Nephron progenitor cell (in vitro differentiated cells): ENCODE measurements around the gene COL25A1.
A peak's percentile ranks its signal among the peaks of the same experiment; 100 is the strongest.

ENCODE experiments used
- DNase-seq: peaks from one replicate; pipeline ENCODE4 v3.0.0; 2021
- H3K27ac Mint-ChIP-seq: 2 replicates; pipeline ENCODE4 v1.8.0; 2021; ENCODE audit warnings: mild to moderate bottlenecking, moderate library complexity, mixed read lengths
- H3K27me3 Mint-ChIP-seq: 2 replicates; pipeline ENCODE4 v1.8.0; 2021; ENCODE audit warnings: mild to moderate bottlenecking, low read depth, mixed read lengths; ENCODE audit not compliant: poor library complexity
- H3K36me3 Mint-ChIP-seq: 2 replicates; pipeline ENCODE4 v1.8.0; 2021; ENCODE audit warnings: low read depth, mixed read lengths
- H3K4me1 Mint-ChIP-seq: 2 replicates; pipeline ENCODE4 v1.8.0; 2021; ENCODE audit warnings: mixed read lengths
- H3K4me3 Mint-ChIP-seq: 2 replicates; pipeline ENCODE4 v1.8.0; 2021; ENCODE audit warnings: mild to moderate bottlenecking, moderate library complexity, mixed read lengths
- H3K9me3 Mint-ChIP-seq: 2 replicates; pipeline ENCODE4 v1.8.0; 2021; ENCODE audit warnings: mild to moderate bottlenecking, moderate library complexity, mixed read lengths
- TF ChIP-seq, protein P1 (sequence below): fragments of 200-600 bp; sonication (generic); IDR thresholded peaks from 2 replicates; pipeline ENCODE4 v1.5.0; 2021; ENCODE audit warnings: antibody characterized with exemption

The COL25A1 gene

DNA sequence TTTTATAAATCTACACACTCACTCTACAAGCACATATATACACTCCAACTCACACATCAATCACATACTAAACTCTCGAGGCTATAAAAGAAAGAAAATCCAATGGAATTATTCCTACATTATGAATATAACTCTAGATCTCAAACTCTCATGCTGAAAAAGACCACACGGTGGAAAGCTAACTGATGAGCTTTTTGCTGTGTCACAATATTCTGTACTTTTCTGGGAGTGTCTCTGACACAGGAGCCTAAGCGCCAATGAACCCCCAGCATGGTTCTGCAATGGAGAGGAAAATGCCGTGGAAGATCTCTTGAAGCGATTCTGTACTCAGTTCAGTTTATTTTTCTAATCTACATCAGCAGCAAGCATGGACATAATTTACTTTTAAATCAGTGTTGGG, 415.4 kb downstream of the COL25A1 start:
- H3K4me3 Mint-ChIP-seq, result no peak overlapping the region
- TF ChIP-seq, protein P1, sequence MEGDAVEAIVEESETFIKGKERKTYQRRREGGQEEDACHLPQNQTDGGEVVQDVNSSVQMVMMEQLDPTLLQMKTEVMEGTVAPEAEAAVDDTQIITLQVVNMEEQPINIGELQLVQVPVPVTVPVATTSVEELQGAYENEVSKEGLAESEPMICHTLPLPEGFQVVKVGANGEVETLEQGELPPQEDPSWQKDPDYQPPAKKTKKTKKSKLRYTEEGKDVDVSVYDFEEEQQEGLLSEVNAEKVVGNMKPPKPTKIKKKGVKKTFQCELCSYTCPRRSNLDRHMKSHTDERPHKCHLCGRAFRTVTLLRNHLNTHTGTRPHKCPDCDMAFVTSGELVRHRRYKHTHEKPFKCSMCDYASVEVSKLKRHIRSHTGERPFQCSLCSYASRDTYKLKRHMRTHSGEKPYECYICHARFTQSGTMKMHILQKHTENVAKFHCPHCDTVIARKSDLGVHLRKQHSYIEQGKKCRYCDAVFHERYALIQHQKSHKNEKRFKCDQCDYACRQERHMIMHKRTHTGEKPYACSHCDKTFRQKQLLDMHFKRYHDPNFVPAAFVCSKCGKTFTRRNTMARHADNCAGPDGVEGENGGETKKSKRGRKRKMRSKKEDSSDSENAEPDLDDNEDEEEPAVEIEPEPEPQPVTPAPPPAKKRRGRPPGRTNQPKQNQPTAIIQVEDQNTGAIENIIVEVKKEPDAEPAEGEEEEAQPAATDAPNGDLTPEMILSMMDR, result no peak
- no peaks in the 10 kb centered on the region for H3K36me3 Mint-ChIP-seq
- H3K9me3 Mint-ChIP-seq, result no peaks in the 10 kb centered on the region
- H3K27me3 Mint-ChIP-seq, result no peaks in the 10 kb centered on the region
- H3K27ac Mint-ChIP-seq, result peak overlapping the region; percentile 26
- no peak for DNase-seq
- H3K4me1 Mint-ChIP-seq, result peaks cover 31% of the 10 kb centered on the region

DNA sequence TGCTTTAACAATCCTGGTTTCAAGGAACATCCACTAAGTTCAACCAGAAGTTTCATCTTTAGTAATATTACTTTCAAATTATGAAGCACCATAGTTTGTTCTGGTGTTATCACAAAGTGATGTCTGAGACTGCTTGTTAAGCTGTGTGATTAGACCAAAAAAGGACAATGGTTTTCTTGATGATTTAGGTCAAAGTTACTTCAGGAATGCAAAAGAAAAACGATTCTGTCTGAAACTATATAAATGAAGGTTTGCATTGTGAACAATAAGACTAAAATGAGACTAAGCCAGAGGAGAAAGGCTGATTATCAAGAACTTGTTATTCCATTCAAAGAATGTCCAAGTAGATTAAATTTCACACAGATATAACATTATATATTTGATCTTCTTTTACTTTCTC, 417.2 kb downstream of the COL25A1 start:
- H3K36me3 Mint-ChIP-seq, result no peaks in the 10 kb centered on the region
- H3K27me3 Mint-ChIP-seq, result no peaks in the 10 kb centered on the region
- peaks cover 13% of the 10 kb centered on the region for H3K4me1 Mint-ChIP-seq
- H3K4me3 Mint-ChIP-seq, result no peak overlapping the region
- TF ChIP-seq, protein P1, result no peak
- no peak overlapping the region for H3K27ac Mint-ChIP-seq
- H3K9me3 Mint-ChIP-seq, result no peaks in the 10 kb centered on the region
- DNase-seq, result no peak

DNA sequence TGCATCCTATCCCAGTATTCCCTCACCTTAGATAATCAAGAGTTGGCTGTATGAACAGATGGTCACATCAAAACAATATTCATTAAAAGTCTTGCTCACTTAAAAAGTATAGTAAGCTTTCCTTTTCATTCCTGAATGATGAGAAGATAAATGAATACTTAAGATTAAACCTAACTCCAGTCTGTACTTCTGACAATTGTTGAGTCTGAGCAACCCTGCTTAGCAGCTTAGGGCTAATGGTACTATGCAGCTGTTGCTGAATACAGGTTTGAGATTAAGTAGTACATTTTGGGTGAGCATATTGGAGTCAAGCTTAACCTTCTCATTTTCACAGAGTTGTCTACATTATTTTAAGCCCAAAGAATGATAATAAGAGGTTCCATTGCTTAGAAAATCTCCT, 417.9 kb downstream of the COL25A1 start:
- H3K27me3 Mint-ChIP-seq, result no peaks in the 10 kb centered on the region
- no peaks in the 10 kb centered on the region for H3K36me3 Mint-ChIP-seq
- H3K27ac Mint-ChIP-seq, result no peak overlapping the region
- peaks cover 7% of the 10 kb centered on the region for H3K4me1 Mint-ChIP-seq
- H3K4me3 Mint-ChIP-seq, result no peak overlapping the region
- TF ChIP-seq, protein P1, result no peak
- no peak for DNase-seq
- H3K9me3 Mint-ChIP-seq, result no peaks in the 10 kb centered on the region

DNA sequence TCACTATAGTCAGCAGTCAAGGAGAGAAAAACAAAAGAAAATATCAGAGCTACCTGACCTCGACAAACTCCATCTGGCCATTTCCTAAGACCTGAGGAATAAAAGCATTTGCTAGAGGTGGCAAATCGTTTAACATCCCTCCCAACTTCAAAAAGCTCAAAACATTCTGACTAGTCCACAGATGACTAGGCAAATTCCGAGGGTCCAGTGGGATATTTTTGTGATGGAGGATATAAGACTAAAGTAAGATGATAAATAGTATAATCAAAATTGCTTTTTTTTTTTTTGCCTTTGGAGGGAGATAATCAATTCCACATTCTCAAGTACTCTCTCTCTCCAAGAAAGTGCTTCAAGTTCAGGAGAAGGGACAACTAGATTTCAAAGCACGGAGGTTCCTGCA, 420.5 kb downstream of the COL25A1 start:
- no peak for DNase-seq
- Mint-ChIP-seq H3K27me3 (no peaks in the 10 kb centered on the region), H3K36me3 (no peaks in the 10 kb centered on the region), H3K4me1 (no peaks in the 10 kb centered on the region), H3K9me3 (no peaks in the 10 kb centered on the region), H3K4me3 (no peak overlapping the region), H3K27ac (no peak overlapping the region)
- TF ChIP-seq, protein P1, result no peak

DNA sequence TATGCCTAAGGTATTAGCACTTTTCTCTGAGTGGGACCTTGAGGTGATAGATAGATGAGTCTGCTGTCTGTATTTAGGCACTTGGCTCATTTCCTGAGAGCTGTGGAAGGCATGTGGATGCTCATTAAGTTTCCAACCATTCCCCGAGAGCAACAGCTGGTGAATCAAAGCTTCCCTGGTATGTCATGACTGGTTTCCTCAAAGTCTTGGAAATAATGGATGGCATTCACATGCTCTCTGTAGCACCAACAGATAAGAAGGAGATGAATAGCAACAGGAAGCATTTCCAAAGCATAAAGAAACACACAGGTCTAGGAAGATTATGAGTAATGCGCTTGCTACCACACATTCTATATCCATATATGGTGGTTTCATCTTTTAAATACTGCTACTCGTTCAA, 421.3 kb downstream of the COL25A1 start:
- H3K27ac Mint-ChIP-seq, result no peak overlapping the region
- no peaks in the 10 kb centered on the region for H3K27me3 Mint-ChIP-seq
- no peaks in the 10 kb centered on the region for H3K9me3 Mint-ChIP-seq
- TF ChIP-seq, protein P1, result no peak
- no peaks in the 10 kb centered on the region for H3K4me1 Mint-ChIP-seq
- no peak overlapping the region for H3K4me3 Mint-ChIP-seq
- no peak for DNase-seq
- H3K36me3 Mint-ChIP-seq, result no peaks in the 10 kb centered on the region

DNA sequence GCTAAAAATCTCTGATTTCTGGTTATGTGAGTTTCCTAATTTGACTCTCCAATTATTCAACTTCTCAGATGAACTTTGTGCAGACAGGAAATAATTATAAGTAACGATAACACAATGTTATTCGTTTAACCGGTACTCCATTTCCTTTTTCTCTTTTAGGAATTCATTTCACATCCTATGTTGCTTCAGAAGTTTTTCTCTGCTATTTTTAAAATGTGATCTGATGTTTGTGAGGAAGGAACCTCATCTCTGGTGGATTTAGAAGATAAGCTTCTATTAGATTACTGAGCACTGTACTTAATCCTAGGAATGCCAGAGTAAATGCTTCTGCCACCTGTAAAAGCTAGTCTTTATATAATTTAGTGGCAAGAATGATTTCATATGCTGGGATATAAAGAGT, 423.7 kb downstream of the COL25A1 start:
- no peaks in the 10 kb centered on the region for H3K36me3 Mint-ChIP-seq
- H3K27ac Mint-ChIP-seq, result no peak overlapping the region
- H3K4me1 Mint-ChIP-seq, result no peaks in the 10 kb centered on the region
- TF ChIP-seq, protein P1, result no peak
- no peaks in the 10 kb centered on the region for H3K27me3 Mint-ChIP-seq
- no peak for DNase-seq
- H3K9me3 Mint-ChIP-seq, result no peaks in the 10 kb centered on the region
- no peak overlapping the region for H3K4me3 Mint-ChIP-seq
